GM23248 (cell line): ENCODE measurements around the gene GCNT1.

Experiments
- EZH2 ChIP-seq: fragments of 200-600 bp; sonication (generic); IDR thresholded peaks from 2 replicates; pipeline ENCODE4 v1.6.1; 2018; ENCODE audit warnings: antibody characterized with exemption, mild to moderate bottlenecking; ENCODE audit not compliant: insufficient read depth, poor library complexity, severe bottlenecking
- EZH2phosphoT487 ChIP-seq: fragments of 200-600 bp; sonication (generic); IDR thresholded peaks from 2 replicates; pipeline ENCODE4 v1.6.1; 2018; ENCODE audit warnings: antibody characterized with exemption, moderate library complexity, mild to moderate bottlenecking, low read depth; ENCODE audit not compliant: insufficient read depth

DNA sequence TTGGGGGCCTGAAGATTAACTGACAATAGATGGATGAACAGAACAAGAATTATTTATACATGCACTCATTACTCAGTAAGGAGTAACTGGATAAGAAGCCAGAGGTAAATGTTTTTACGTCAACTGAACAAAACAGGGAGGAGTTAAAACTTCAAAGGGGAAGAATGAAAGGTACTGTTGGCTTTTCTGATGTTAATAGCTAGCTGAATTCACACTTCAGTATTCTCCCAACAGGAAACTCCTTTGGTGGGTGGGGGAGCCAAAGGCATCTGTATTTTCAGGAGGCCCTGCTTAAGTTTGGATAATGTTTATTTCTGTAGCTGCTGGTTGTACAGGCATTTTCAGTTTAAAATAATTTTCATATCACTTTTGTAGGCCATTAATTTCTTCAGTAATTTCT is 41.6 kb upstream of the GCNT1 start:
- TF ChIP-seq EZH2phosphoT487: no peak
- TF ChIP-seq EZH2: no peak
